ENCODE measurements around the gene MBNL1. TPM values are rescaled to one million over a fixed set of nuclear protein-coding genes. Genes with fewer than 3 reads are reported as not detected.

Gene MBNL1
- total and polyA plus RNA-seq, 2 of the 13 experiments (the other 11 are each of a cell fraction or from before 2014, with no cell fraction given), result 27.1 to 55.4 TPM

DNA sequence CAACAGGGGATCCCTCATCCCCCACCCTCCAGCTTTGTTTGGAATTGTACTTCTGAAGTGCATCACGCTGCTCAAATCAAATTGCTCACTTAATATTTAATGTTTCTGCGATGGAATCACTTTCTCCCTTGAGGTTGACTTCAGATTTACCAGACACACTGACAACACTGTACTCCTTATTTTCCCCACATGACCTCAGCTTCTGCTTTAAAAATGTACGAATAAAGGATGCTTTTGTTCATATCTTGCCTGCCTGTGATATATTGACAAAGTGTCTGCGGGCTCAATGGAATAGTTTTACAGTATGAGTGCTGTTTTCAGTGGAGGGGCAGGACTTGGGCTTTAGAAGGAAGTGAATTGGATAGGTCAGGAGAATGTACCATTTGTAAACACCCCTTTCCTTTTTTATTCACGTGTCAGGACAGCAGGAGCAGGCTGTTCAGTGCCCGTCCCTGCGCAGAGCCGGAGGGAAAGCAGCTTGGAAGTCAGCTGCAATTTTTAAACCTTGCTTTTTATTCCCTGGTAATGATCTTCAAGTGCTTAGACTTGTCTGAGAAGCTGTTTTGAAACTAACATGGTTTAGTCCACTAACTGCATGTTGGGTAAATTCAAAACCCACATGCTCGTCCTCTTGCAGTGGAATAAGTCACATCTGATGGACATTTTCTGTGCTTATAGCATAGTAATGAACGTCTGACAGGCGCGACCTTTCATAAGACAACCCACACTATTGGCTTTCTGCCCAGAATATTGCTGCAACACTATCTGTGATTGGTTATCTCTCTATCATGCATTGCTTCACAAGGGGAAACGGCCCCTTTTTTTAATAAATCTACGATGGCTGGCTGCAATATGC, 29.9 kb downstream of the MBNL1 start (continued):
- no peak for TF ChIP-seq ZNF318 (CRISPR knock-in tag; IDR thresholded peaks at IDR 0.05)
- peak; percentile 72 for TF ChIP-seq FOXA3 (CRISPR knock-in tag; IDR thresholded peaks at IDR 0.05)
- peak; percentile 60 for TF ChIP-seq GATAD2A (CRISPR knock-in tag; IDR thresholded peaks at IDR 0.05)
- TF ChIP-seq ZNF101 (CRISPR knock-in tag; IDR thresholded peaks at IDR 0.05; ENCODE audit: borderline replicate concordance, low read depth), result no peak
- TF ChIP-seq MXI1 (IDR thresholded peaks at IDR 0.05; ENCODE audit: borderline replicate concordance, low read depth, low read length), result peak; percentile 69; the same call in 1 of the 3 replicates
- TF ChIP-seq, protein P1, sequence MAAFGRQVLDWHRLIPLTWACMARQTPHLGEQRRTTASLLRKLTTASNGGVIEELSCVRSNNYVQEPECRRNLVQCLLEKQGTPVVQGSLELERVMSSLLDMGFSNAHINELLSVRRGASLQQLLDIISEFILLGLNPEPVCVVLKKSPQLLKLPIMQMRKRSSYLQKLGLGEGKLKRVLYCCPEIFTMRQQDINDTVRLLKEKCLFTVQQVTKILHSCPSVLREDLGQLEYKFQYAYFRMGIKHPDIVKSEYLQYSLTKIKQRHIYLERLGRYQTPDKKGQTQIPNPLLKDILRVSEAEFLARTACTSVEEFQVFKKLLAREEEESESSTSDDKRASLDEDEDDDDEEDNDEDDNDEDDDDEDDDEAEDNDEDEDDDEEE (CRISPR knock-in tag; IDR thresholded peaks at IDR 0.05), result no peak
- peak; percentile 72 for TF ChIP-seq ARID4A (CRISPR knock-in tag; IDR thresholded peaks at IDR 0.05; ENCODE audit: borderline replicate concordance)
- TF ChIP-seq ASH2L (IDR thresholded peaks at IDR 0.05; ENCODE audit: insufficient read length, low read depth, low read length), result peak; percentile 69
- peak; percentile 53; the same call in 1 of the 2 replicates for TF ChIP-seq NCOA1 (CRISPR knock-in tag; IDR thresholded peaks at IDR 0.05)
- 0 out of 2 replicates have a peak, but pooled peaks have one; percentile 24 for TF ChIP-seq ZNF354B (CRISPR knock-in tag; IDR thresholded peaks at IDR 0.05)
- 0 out of 2 replicates have a peak, but pooled peaks have one; percentile 47 for TF ChIP-seq ZBTB25 (CRISPR knock-in tag; IDR thresholded peaks at IDR 0.05)
- TF ChIP-seq DMAP1 (CRISPR knock-in tag; IDR thresholded peaks at IDR 0.05), result peak; percentile 50; the same call in 1 of the 2 replicates
- 0 out of 2 replicates have a peak, but pooled peaks have one; percentile 21 for TF ChIP-seq KAT7 (CRISPR knock-in tag; IDR thresholded peaks at IDR 0.05; ENCODE audit: borderline replicate concordance)
- peak; percentile 58; the same call in 1 of the 2 replicates for TF ChIP-seq HOXA3 (CRISPR knock-in tag; IDR thresholded peaks at IDR 0.05)
